Measurements from ENCODE around the gene CNTNAP2. TPM values are rescaled to one million over a fixed set of nuclear protein-coding genes. Genes with fewer than 3 reads are reported as not detected.
"Not testable (repeated sequence)": the region's sequence is repeated elsewhere in the genome, so short reads cannot be mapped to it uniquely, and the experiment has no call there.

The CNTNAP2 gene
- total and polyA plus RNA-seq, 9 of the 15 experiments (the other 6 are each of a cell fraction or from before 2014, with no cell fraction given) = 0.04 to 0.62 (median 0.09) TPM; not detected in 4

GRCh38 chr7:148461392-148462179 is 2345.0 kb downstream of the CNTNAP2 start (continued):
- TF ChIP-seq ZNF79 (CRISPR knock-in tag; IDR thresholded peaks at IDR 0.05; ENCODE audit: low read depth) (no peak), ARHGAP35 (IDR thresholded peaks at IDR 0.05; ENCODE audit: partially characterized antibody) (peak; percentile 50), ELK3 (CRISPR knock-in tag; IDR thresholded peaks at IDR 0.05) (no peak), HBP1 (CRISPR knock-in tag; IDR thresholded peaks at IDR 0.05) (0 out of 2 replicates have a peak, but pooled peaks have one; percentile 79), ARID1B (IDR thresholded peaks at IDR 0.05) (0 out of 2 replicates have a peak, but pooled peaks have one; percentile 19), FOXK2 (conservative IDR thresholded peaks at IDR 0.05 in 1 of 2, IDR thresholded peaks at IDR 0.05 in 1 of 2; ENCODE audit: low read depth in 2 of 2) (0 out of 4 replicates have a peak, but pooled peaks have one; percentile 25), SPI1 (IDR thresholded peaks at IDR 0.05; ENCODE audit: borderline replicate concordance, low read depth, low read length) (no peak), ZNF449 (CRISPR knock-in tag; IDR thresholded peaks at IDR 0.05) (no peak)

- H3K4me1 ChIP-seq (replicated peaks in 1 of 2; ENCODE audit: control insufficient read depth in 2 of 2, insufficient read depth in 2 of 2, low read length in 2 of 2); H3K4me2 ChIP-seq (ENCODE audit: insufficient read depth, low read length); BruUV-seq (replicated peaks); ATAC-seq; H3K4me3 ChIP-seq; CTCF ChIA-PET (ENCODE audit: low intra/inter-chr PET ratio); H3K9ac ChIP-seq (ENCODE audit: insufficient read depth in 1 of 2, low read depth in 2 of 2, low read length in 2 of 2); H2AFZ ChIP-seq (ENCODE audit: low read depth, low read length); intact Hi-C loops (cut with micrococcal nuclease); H4K20me1 ChIP-seq (replicated peaks; ENCODE audit: control insufficient read depth, insufficient read depth, low read length); POLR2A ChIA-PET; FAIRE-seq; in situ Hi-C loops (cut with MboI); H3K9me3 ChIP-seq (replicated peaks; ENCODE audit: control insufficient read depth, insufficient read depth, low read depth, low read length); H3K36me3 ChIP-seq (ENCODE audit: control insufficient read depth, insufficient read depth, low read length); H3K79me2 ChIP-seq (ENCODE audit: control insufficient read depth, insufficient read depth, low read length); H3K9me1 ChIP-seq (ENCODE audit: control insufficient read depth, insufficient read depth, low read length); H3K27ac ChIP-seq (ENCODE audit: extremely low read depth, low read depth, low read length); DNase-seq (ENCODE audit: extremely low read depth in 1 of 4, low spot score in 3 of 4); H3K27me3 ChIP-seq (ENCODE audit: control insufficient read depth in 2 of 2, insufficient read depth in 2 of 2, low read length in 2 of 2): not testable (repeated sequence)
- 2% methylated on average over 9 of the region's 9 CpGs for WGBS (ENCODE audit: insufficient coverage, low coverage, missing lambda C conversion rate)
Measured at GRCh38 chr7:148462774-148463173, 2346.2 kb downstream of the CNTNAP2 start.
